HEK293 (cell line): ENCODE data around the gene FOXO4.

Experiments used
- HOXA7 ChIP-seq: sonication (generic); formaldehyde crosslinking; IDR thresholded peaks from 2 replicates; pipeline ENCODE4 v1.8.1; 2022; ENCODE audit warnings: missing genetic modification reagents, borderline replicate concordance
- SETDB1 ChIP-seq: IDR thresholded peaks from one replicate; pipeline ENCODE4 v1.6.1; 2017; ENCODE audit warnings: mild to moderate bottlenecking, low read length, moderate library complexity, mixed read lengths; ENCODE audit not compliant: insufficient read length
- ZBTB20 ChIP-seq: fragments of 450-650 bp; formaldehyde crosslinking; IDR thresholded peaks from 2 replicates; pipeline ENCODE4 v1.5.1; 2016; ENCODE audit warnings: missing biosample characterization, missing genetic modification characterization
- ZNF138 ChIP-seq: fragments of 450-650 bp; formaldehyde crosslinking; IDR thresholded peaks from 2 replicates; pipeline ENCODE4 v1.5.1; 2016; ENCODE audit warnings: missing biosample characterization, missing genetic modification characterization, borderline replicate concordance
- ZNF184 ChIP-seq: fragments of 450-650 bp; IDR thresholded peaks from 2 replicates; pipeline ENCODE4 v1.5.1; 2018; ENCODE audit warnings: missing biosample characterization, mild to moderate bottlenecking, missing genetic modification characterization
- ZNF274 ChIP-seq, 2 experiments: fragments of 200-500 bp in 1 of 2; fragments of 450-650 bp in 1 of 2; sonication (Bioruptor generic) in 1 of 2; formaldehyde crosslinking in 1 of 2; IDR thresholded peaks; 2 replicates each; pipeline versions ENCODE4 v1.5.1 to v1.6.1; 2014 to 2016; ENCODE audit warnings: borderline replicate concordance in 1 of 2, inconsistent platforms in 1 of 2, low read length in 1 of 2, missing biosample characterization in 1 of 2, missing genetic modification characterization in 1 of 2
- ZNF664 ChIP-seq: fragments of 450-650 bp; formaldehyde crosslinking; IDR thresholded peaks from 2 replicates; pipeline ENCODE4 v1.5.1; 2016; ENCODE audit warnings: missing biosample characterization, missing genetic modification characterization
- TF ChIP-seq, protein P1 (sequence below): fragments of 450-650 bp; formaldehyde crosslinking; IDR thresholded peaks from 2 replicates; pipeline ENCODE4 v1.5.1; 2016; ENCODE audit warnings: missing biosample characterization, missing genetic modification characterization
- TF ChIP-seq, protein P2 (sequence below): fragments of 450-650 bp; formaldehyde crosslinking; IDR thresholded peaks from 2 replicates; pipeline ENCODE4 v1.5.1; 2016; ENCODE audit warnings: missing biosample characterization, missing genetic modification characterization
- TF ChIP-seq, protein P3 (sequence below): sonication (generic); formaldehyde crosslinking; IDR thresholded peaks from 2 replicates; pipeline ENCODE4 v1.8.1; 2022; ENCODE audit warnings: mild to moderate bottlenecking, moderate library complexity, missing genetic modification reagents
- TF ChIP-seq, protein P4 (sequence below): fragments of 450-650 bp; formaldehyde crosslinking; IDR thresholded peaks from 2 replicates; pipeline ENCODE4 v1.5.0; 2017; ENCODE audit warnings: missing biosample characterization, missing genetic modification characterization, borderline replicate concordance

DNA sequence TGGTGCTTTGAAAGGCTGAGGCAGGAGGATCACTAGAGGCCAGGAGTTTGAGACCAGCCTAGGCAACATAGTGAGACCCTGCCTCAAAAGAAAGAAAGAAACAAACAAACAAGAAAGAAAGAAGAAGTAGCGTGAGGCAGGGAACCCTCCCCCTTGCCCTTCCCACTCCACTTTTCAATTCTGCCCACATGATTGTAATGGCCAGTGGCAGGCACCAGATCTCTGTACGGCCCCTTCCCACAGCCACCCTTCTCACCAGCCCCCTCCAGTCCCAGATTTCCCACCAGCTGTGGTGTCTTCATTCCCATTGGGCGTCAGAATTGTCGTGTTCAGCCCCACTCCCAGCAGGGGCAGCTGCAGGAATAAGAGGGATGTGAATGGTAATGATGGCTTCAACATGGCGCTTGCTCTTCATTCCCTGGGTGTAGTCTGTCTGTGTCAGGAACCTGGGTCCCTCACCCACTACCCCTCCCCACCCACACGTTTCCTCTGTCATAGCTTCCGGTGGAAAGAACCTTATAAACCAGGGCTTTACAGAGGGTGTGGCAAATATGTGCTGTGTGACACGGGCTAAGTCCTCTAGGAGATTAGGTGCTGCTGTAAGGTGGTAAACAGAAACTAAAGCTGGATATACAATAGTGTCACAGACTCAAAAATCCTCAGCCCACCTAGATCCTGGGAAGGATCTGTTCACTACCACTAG, 15.6 kb downstream of the FOXO4 start, which contains the start of gene IL2RG:
- TF ChIP-seq, protein P1, sequence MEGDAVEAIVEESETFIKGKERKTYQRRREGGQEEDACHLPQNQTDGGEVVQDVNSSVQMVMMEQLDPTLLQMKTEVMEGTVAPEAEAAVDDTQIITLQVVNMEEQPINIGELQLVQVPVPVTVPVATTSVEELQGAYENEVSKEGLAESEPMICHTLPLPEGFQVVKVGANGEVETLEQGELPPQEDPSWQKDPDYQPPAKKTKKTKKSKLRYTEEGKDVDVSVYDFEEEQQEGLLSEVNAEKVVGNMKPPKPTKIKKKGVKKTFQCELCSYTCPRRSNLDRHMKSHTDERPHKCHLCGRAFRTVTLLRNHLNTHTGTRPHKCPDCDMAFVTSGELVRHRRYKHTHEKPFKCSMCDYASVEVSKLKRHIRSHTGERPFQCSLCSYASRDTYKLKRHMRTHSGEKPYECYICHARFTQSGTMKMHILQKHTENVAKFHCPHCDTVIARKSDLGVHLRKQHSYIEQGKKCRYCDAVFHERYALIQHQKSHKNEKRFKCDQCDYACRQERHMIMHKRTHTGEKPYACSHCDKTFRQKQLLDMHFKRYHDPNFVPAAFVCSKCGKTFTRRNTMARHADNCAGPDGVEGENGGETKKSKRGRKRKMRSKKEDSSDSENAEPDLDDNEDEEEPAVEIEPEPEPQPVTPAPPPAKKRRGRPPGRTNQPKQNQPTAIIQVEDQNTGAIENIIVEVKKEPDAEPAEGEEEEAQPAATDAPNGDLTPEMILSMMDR (tag by site-specific recombination) = no peak
- TF ChIP-seq ZNF138 (tag by site-specific recombination) (no peak), ZNF184 (tag by site-specific recombination) (no peak), ZNF274 (IDR thresholded peaks at IDR 0.05; ENCODE audit: low read length) (no peak), ZNF274 (tag by site-specific recombination; IDR thresholded peaks at IDR 0.05; ENCODE audit: borderline replicate concordance) (no peak), HOXA7 (CRISPR knock-in tag) (no peak), SETDB1 (no peak), ZBTB20 (tag by site-specific recombination) (no peak), ZNF664 (tag by site-specific recombination) (no peak)
- TF ChIP-seq, protein P2, sequence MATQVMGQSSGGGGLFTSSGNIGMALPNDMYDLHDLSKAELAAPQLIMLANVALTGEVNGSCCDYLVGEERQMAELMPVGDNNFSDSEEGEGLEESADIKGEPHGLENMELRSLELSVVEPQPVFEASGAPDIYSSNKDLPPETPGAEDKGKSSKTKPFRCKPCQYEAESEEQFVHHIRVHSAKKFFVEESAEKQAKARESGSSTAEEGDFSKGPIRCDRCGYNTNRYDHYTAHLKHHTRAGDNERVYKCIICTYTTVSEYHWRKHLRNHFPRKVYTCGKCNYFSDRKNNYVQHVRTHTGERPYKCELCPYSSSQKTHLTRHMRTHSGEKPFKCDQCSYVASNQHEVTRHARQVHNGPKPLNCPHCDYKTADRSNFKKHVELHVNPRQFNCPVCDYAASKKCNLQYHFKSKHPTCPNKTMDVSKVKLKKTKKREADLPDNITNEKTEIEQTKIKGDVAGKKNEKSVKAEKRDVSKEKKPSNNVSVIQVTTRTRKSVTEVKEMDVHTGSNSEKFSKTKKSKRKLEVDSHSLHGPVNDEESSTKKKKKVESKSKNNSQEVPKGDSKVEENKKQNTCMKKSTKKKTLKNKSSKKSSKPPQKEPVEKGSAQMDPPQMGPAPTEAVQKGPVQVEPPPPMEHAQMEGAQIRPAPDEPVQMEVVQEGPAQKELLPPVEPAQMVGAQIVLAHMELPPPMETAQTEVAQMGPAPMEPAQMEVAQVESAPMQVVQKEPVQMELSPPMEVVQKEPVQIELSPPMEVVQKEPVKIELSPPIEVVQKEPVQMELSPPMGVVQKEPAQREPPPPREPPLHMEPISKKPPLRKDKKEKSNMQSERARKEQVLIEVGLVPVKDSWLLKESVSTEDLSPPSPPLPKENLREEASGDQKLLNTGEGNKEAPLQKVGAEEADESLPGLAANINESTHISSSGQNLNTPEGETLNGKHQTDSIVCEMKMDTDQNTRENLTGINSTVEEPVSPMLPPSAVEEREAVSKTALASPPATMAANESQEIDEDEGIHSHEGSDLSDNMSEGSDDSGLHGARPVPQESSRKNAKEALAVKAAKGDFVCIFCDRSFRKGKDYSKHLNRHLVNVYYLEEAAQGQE = no peak
- TF ChIP-seq, protein P3, sequence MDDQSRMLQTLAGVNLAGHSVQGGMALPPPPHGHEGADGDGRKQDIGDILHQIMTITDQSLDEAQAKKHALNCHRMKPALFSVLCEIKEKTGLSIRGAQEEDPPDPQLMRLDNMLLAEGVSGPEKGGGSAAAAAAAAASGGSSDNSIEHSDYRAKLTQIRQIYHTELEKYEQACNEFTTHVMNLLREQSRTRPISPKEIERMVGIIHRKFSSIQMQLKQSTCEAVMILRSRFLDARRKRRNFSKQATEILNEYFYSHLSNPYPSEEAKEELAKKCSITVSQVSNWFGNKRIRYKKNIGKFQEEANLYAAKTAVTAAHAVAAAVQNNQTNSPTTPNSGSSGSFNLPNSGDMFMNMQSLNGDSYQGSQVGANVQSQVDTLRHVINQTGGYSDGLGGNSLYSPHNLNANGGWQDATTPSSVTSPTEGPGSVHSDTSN (CRISPR knock-in tag) = no peak
- TF ChIP-seq, protein P4, sequence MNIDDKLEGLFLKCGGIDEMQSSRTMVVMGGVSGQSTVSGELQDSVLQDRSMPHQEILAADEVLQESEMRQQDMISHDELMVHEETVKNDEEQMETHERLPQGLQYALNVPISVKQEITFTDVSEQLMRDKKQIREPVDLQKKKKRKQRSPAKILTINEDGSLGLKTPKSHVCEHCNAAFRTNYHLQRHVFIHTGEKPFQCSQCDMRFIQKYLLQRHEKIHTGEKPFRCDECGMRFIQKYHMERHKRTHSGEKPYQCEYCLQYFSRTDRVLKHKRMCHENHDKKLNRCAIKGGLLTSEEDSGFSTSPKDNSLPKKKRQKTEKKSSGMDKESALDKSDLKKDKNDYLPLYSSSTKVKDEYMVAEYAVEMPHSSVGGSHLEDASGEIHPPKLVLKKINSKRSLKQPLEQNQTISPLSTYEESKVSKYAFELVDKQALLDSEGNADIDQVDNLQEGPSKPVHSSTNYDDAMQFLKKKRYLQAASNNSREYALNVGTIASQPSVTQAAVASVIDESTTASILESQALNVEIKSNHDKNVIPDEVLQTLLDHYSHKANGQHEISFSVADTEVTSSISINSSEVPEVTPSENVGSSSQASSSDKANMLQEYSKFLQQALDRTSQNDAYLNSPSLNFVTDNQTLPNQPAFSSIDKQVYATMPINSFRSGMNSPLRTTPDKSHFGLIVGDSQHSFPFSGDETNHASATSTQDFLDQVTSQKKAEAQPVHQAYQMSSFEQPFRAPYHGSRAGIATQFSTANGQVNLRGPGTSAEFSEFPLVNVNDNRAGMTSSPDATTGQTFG (tag by site-specific recombination) = no peak
